ENCODE data around the gene TMEM168.

TMEM168 gene

DNA sequence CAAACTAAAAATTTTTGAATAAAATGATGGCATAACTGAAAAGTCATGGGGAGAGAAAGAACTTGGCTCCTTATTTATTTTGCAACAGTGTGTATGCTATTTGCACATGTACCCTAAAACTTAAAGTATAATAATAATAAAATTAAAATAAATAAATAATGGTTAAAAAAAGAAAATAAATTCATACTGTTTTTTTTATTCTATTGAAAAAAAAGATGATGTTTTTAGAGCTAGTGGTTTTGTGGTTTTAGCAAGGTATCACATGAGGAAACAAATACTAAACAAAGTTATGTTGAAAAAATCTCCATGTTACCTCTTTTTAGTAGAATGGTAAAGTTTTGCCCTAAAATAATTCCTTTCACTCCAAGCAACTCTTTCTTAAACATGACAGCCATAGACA is 26.2 kb downstream of the TMEM168 start:
- Histone ChIP-seq H2AK5ac (ENCODE audit: low read depth, low read length) (no peak overlapping the region), H4K8ac (ENCODE audit: low read depth, low read length) (no peak overlapping the region), H3K18ac (ENCODE audit: low read length) (no peak overlapping the region), H2AFZ (ENCODE audit: low read length) (no peak overlapping the region), H2BK12ac (ENCODE audit: low read length) (no peak overlapping the region), H2BK120ac (ENCODE audit: low read depth, low read length) (no peak overlapping the region), H3K23ac (ENCODE audit: low read depth, low read length, poor library complexity) (no peak overlapping the region), H3K27me3 (ENCODE audit: control insufficient read depth in 3 of 3, insufficient read depth in 3 of 3, low read depth in 1 of 3, low read length in 3 of 3) (no peaks in the 10 kb centered on the region), H2BK5ac (ENCODE audit: low read length) (no peak overlapping the region), H3K27ac (replicated peaks; ENCODE audit: low read length) (no peak overlapping the region), H3K36me3 (replicated peaks in 1 of 2; ENCODE audit: control insufficient read depth in 2 of 2, insufficient read depth in 2 of 2, low read length in 2 of 2) (no peaks in the 10 kb centered on the region), H3K14ac (ENCODE audit: low read length) (no peak overlapping the region), H3K4ac (ENCODE audit: low read length) (no peak overlapping the region), H2BK15ac (ENCODE audit: low read length) (no peak overlapping the region), H3K9ac (ENCODE audit: low read depth, low read length, poor library complexity) (no peak overlapping the region), H3K4me1 (ENCODE audit: control insufficient read depth in 2 of 2, insufficient read depth in 1 of 2, low read depth in 1 of 2, low read length in 2 of 2) (no peaks in the 10 kb centered on the region), H4K91ac (ENCODE audit: low read depth, low read length, poor library complexity) (no peak overlapping the region), H3K9me3 (replicated peaks in 1 of 2; ENCODE audit: control insufficient read depth in 2 of 2, insufficient read depth in 1 of 2, low read depth in 1 of 2, low read length in 2 of 2) (no peaks in the 10 kb centered on the region), H3K4me2 (ENCODE audit: insufficient read depth, low read length, poor library complexity, severe bottlenecking) (no peak overlapping the region), H3K79me1 (ENCODE audit: low read depth, low read length) (no peaks in the 10 kb centered on the region), H3K4me3 (ENCODE audit: low read length in 2 of 2) (no peak overlapping the region)
- DNase-seq (ENCODE audit: low spot score): no peak

DNA sequence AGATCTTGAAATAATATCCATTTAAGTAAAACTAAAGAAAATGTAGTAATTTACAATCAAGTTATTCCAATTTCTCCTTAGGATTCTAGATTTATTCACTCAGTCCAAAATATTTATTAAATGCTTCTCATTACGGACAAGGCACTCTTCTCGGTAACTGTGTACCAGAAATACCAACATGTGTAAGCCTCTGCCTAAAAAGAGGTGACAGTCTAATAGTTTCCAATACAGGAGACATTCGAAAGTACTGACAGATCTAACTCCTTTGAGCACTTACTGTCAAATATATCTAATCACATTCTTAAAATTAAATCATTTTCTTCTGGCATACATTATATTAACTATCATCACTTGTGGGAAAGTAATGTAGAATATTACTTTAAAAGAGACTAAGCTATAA is 26.9 kb downstream of the TMEM168 start:
- no peak overlapping the region for H4K8ac ChIP-seq (ENCODE audit: low read depth, low read length)
- H3K36me3 ChIP-seq (replicated peaks in 1 of 2; ENCODE audit: control insufficient read depth in 2 of 2, insufficient read depth in 2 of 2, low read length in 2 of 2): no peaks in the 10 kb centered on the region
- H3K18ac ChIP-seq (ENCODE audit: low read length): no peak overlapping the region
- no peak overlapping the region for H3K4me3 ChIP-seq (ENCODE audit: low read length in 2 of 2)
- no peak overlapping the region for H3K4me2 ChIP-seq (ENCODE audit: insufficient read depth, low read length, poor library complexity, severe bottlenecking)
- no peak overlapping the region for H2AK5ac ChIP-seq (ENCODE audit: low read depth, low read length)
- H2BK15ac ChIP-seq (ENCODE audit: low read length): no peak overlapping the region
- no peak overlapping the region for H2AFZ ChIP-seq (ENCODE audit: low read length)
- no peak overlapping the region for H3K4ac ChIP-seq (ENCODE audit: low read length)
- no peaks in the 10 kb centered on the region for H3K27me3 ChIP-seq (ENCODE audit: control insufficient read depth in 3 of 3, insufficient read depth in 3 of 3, low read depth in 1 of 3, low read length in 3 of 3)
- DNase-seq (ENCODE audit: low spot score): no peak
- H3K9ac ChIP-seq (ENCODE audit: low read depth, low read length, poor library complexity): no peak overlapping the region
- H3K4me1 ChIP-seq (ENCODE audit: control insufficient read depth in 2 of 2, insufficient read depth in 1 of 2, low read depth in 1 of 2, low read length in 2 of 2): no peaks in the 10 kb centered on the region
- H2BK120ac ChIP-seq (ENCODE audit: low read depth, low read length): no peak overlapping the region
- no peaks in the 10 kb centered on the region for H3K9me3 ChIP-seq (replicated peaks in 1 of 2; ENCODE audit: control insufficient read depth in 2 of 2, insufficient read depth in 1 of 2, low read depth in 1 of 2, low read length in 2 of 2)
- no peak overlapping the region for H4K91ac ChIP-seq (ENCODE audit: low read depth, low read length, poor library complexity)
- no peak overlapping the region for H2BK5ac ChIP-seq (ENCODE audit: low read length)
- no peaks in the 10 kb centered on the region for H3K79me1 ChIP-seq (ENCODE audit: low read depth, low read length)
- no peak overlapping the region for H3K14ac ChIP-seq (ENCODE audit: low read length)
- H3K23ac ChIP-seq (ENCODE audit: low read depth, low read length, poor library complexity): no peak overlapping the region
- no peak overlapping the region for H2BK12ac ChIP-seq (ENCODE audit: low read length)
- WGBS, 2 donors (ENCODE audit: extremely low coverage in 2 of 2, insufficient read length in 2 of 2, insufficient replicate concordance in 1 of 2): no CpG with 5 or more reads among the region's 3 CpGs
- no peak overlapping the region for H3K27ac ChIP-seq (replicated peaks; ENCODE audit: low read length)

GRCh38 chr7:112759905-112760304 is 30.3 kb downstream of the TMEM168 start:
- Histone ChIP-seq H2AK5ac (ENCODE audit: low read depth, low read length) (no peak overlapping the region), H3K14ac (ENCODE audit: low read length) (no peak overlapping the region), H2BK15ac (ENCODE audit: low read length) (no peak overlapping the region), H2BK5ac (ENCODE audit: low read length) (no peak overlapping the region), H3K4me2 (ENCODE audit: insufficient read depth, low read length, poor library complexity, severe bottlenecking) (no peak overlapping the region), H3K36me3 (replicated peaks in 1 of 2; ENCODE audit: control insufficient read depth in 2 of 2, insufficient read depth in 2 of 2, low read length in 2 of 2) (no peaks in the 10 kb centered on the region), H3K27me3 (ENCODE audit: control insufficient read depth in 3 of 3, insufficient read depth in 3 of 3, low read depth in 1 of 3, low read length in 3 of 3) (no peaks in the 10 kb centered on the region), H3K4me3 (ENCODE audit: low read length in 2 of 2) (no peak overlapping the region), H2AFZ (ENCODE audit: low read length) (no peak overlapping the region), H2BK120ac (ENCODE audit: low read depth, low read length) (no peak overlapping the region), H3K79me1 (ENCODE audit: low read depth, low read length) (no peaks in the 10 kb centered on the region), H4K91ac (ENCODE audit: low read depth, low read length, poor library complexity) (no peak overlapping the region), H2BK12ac (ENCODE audit: low read length) (no peak overlapping the region), H3K4ac (ENCODE audit: low read length) (no peak overlapping the region), H3K9me3 (replicated peaks in 1 of 2; ENCODE audit: control insufficient read depth in 2 of 2, insufficient read depth in 1 of 2, low read depth in 1 of 2, low read length in 2 of 2) (no peaks in the 10 kb centered on the region), H3K4me1 (ENCODE audit: control insufficient read depth in 2 of 2, insufficient read depth in 1 of 2, low read depth in 1 of 2, low read length in 2 of 2) (no peaks in the 10 kb centered on the region), H3K9ac (ENCODE audit: low read depth, low read length, poor library complexity) (no peak overlapping the region), H3K23ac (ENCODE audit: low read depth, low read length, poor library complexity) (no peak overlapping the region), H3K27ac (replicated peaks; ENCODE audit: low read length) (no peak overlapping the region), H4K8ac (ENCODE audit: low read depth, low read length) (no peak overlapping the region), H3K18ac (ENCODE audit: low read length) (no peak overlapping the region)
- no peak for DNase-seq (ENCODE audit: low spot score)
- no CpG with 5 or more reads among the region's 3 CpGs for WGBS, 2 donors (ENCODE audit: extremely low coverage in 2 of 2, insufficient read length in 2 of 2, insufficient replicate concordance in 1 of 2)

DNA sequence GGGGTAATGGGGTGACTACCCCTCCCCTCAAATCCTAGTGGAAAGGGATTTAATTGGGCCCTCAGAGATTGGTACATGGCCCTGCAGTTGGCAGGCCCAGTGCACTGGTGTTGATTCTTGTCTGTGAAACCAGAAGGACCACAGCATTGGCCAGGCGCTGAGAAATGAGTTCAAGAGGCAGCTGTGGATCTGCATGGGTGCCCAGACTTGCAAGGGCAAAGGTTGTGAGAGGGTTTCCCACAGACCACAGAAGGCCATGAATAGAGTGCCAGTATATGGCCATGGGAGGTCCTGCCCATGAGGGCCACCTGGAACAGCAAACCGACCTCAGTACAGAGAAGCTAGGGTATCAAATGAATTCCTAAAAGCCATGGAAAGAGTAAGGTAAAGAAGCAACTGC is 32.9 kb downstream of the TMEM168 start:
- Histone ChIP-seq H3K4me3 (ENCODE audit: low read length in 2 of 2) (no peak overlapping the region), H3K79me1 (ENCODE audit: low read depth, low read length) (no peaks in the 10 kb centered on the region), H2BK12ac (ENCODE audit: low read length) (no peak overlapping the region), H3K18ac (ENCODE audit: low read length) (no peak overlapping the region), H3K4me1 (ENCODE audit: control insufficient read depth in 2 of 2, insufficient read depth in 1 of 2, low read depth in 1 of 2, low read length in 2 of 2) (no peaks in the 10 kb centered on the region), H4K91ac (ENCODE audit: low read depth, low read length, poor library complexity) (no peak overlapping the region), H2AFZ (ENCODE audit: low read length) (no peak overlapping the region), H2BK120ac (ENCODE audit: low read depth, low read length) (no peak overlapping the region), H3K36me3 (replicated peaks in 1 of 2; ENCODE audit: control insufficient read depth in 2 of 2, insufficient read depth in 2 of 2, low read length in 2 of 2) (no peaks in the 10 kb centered on the region), H3K4ac (ENCODE audit: low read length) (no peak overlapping the region), H3K23ac (ENCODE audit: low read depth, low read length, poor library complexity) (no peak overlapping the region), H3K14ac (ENCODE audit: low read length) (no peak overlapping the region), H3K9ac (ENCODE audit: low read depth, low read length, poor library complexity) (no peak overlapping the region), H3K27me3 (ENCODE audit: control insufficient read depth in 3 of 3, insufficient read depth in 3 of 3, low read depth in 1 of 3, low read length in 3 of 3) (no peaks in the 10 kb centered on the region), H3K27ac (replicated peaks; ENCODE audit: low read length) (no peak overlapping the region), H4K8ac (ENCODE audit: low read depth, low read length) (no peak overlapping the region), H3K9me3 (replicated peaks in 1 of 2; ENCODE audit: control insufficient read depth in 2 of 2, insufficient read depth in 1 of 2, low read depth in 1 of 2, low read length in 2 of 2) (no peaks in the 10 kb centered on the region), H2BK5ac (ENCODE audit: low read length) (no peak overlapping the region), H2AK5ac (ENCODE audit: low read depth, low read length) (no peak overlapping the region), H3K4me2 (ENCODE audit: insufficient read depth, low read length, poor library complexity, severe bottlenecking) (no peak overlapping the region), H2BK15ac (ENCODE audit: low read length) (no peak overlapping the region)
- DNase-seq (ENCODE audit: low spot score): no peak
- WGBS, 2 donors (ENCODE audit: extremely low coverage in 2 of 2, insufficient read length in 2 of 2, insufficient replicate concordance in 1 of 2): no CpG with 5 or more reads among the region's 2 CpGs
